Naive B cell (primary cell): ENCODE measurements around the gene ENO1. TPM values are rescaled to one million over a fixed set of nuclear protein-coding genes. Genes with fewer than 3 reads are reported as not detected.
"Not testable (repeated sequence)": the region's sequence is repeated elsewhere in the genome, so short reads cannot be mapped to it uniquely, and the experiment has no call there.

Source experiments
- ATAC-seq, 2 donors: fragments of 150-1000 bp; cut with Tn5 transposase; 2 replicates each; pipeline ENCODE4 v1.10.0; 2021; ENCODE audit warnings: low read depth in 2 of 2, mild to moderate bottlenecking in 2 of 2, moderate library complexity in 2 of 2
- DNase-seq: peaks from one replicate; pipeline ENCODE4 v3.0.0; 2022
- H3K27ac Mint-ChIP-seq, 6 donors: one replicate each; pipeline ENCODE4 v1.8.0; 2020 to 2022; ENCODE audit warnings: mild to moderate bottlenecking in 6 of 6, mixed read lengths in 6 of 6, moderate library complexity in 5 of 6, inconsistent platforms in 2 of 6
- H3K27me3 Mint-ChIP-seq, 3 donors: one replicate each; pipeline ENCODE4 v1.8.0; 2021 to 2022; ENCODE audit warnings: mixed read lengths in 3 of 3, mild to moderate bottlenecking in 1 of 3
- H3K36me3 Mint-ChIP-seq, 2 donors: one replicate each; pipeline ENCODE4 v1.8.0; 2020 to 2022; ENCODE audit warnings: mixed read lengths in 2 of 2, inconsistent platforms in 1 of 2, mild to moderate bottlenecking in 1 of 2
- H3K4me1 Mint-ChIP-seq, 3 donors: one replicate each; pipeline ENCODE4 v1.8.0; 2020 to 2022; ENCODE audit warnings: mixed read lengths in 3 of 3, inconsistent platforms in 1 of 3, mild to moderate bottlenecking in 1 of 3, moderate library complexity in 1 of 3
- H3K4me3 Mint-ChIP-seq, 8 donors: one replicate each; pipeline ENCODE4 v1.8.0; 2020 to 2022; ENCODE audit warnings: mild to moderate bottlenecking in 8 of 8, mixed read lengths in 8 of 8, moderate library complexity in 8 of 8, inconsistent platforms in 2 of 8
- H3K9me3 Mint-ChIP-seq, 7 donors: one replicate each; pipeline ENCODE4 v1.8.0; 2020 to 2022; ENCODE audit warnings: mixed read lengths in 7 of 7, mild to moderate bottlenecking in 5 of 7, inconsistent platforms in 2 of 7, moderate library complexity in 1 of 7
- polyA plus RNA-seq, 6 donors: library from polyadenylated mRNA; unstranded; fragments of 300-500 nt; fragmentation: Illumina TruSeq; gene quantifications; one replicate each; pipeline ENCODE4 v1.2.3, GENCODE V29; 2021; ENCODE audit warnings: low read depth in 6 of 6

The ENO1 gene
- 100 to 1,000 TPM; 543 to 921 (median 629) TPM for polyA plus RNA-seq

- Mint-ChIP-seq H3K27ac (peak within 1 kb of the TSS; percentile 93 to 99 (median 98)), H3K4me3 (peak within 1 kb of the TSS; percentile 88 to 98 (median 94)), H3K27me3 (no peaks in the 10 kb centered on the region), H3K4me1 (peaks cover 31 to 55% (median 46%) of the 10 kb centered on the region in 3 donors), H3K9me3 (no peaks in the 10 kb centered on the region), H3K36me3 (peaks cover 0 to 9% of the 10 kb centered on the region in 2 donors)
- no peak for ATAC-seq
- no peak for DNase-seq
Measured at GRCh38 chr1:8878448-8878697, at the start of gene ENO1. Gene ENO1, minus strand, starts transcription at chr1:8878686. Its CDS starts 3,778 bp downstream, at chr1:8874908.

GRCh38 chr1:8926707-8927694 is 48.5 kb upstream of the ENO1 start:
- no peak for DNase-seq
- H3K4me1 Mint-ChIP-seq: no peaks in the 10 kb centered on the region
- no peak for ATAC-seq

GRCh38 chr1:8925960-8926359 is 47.5 kb upstream of the ENO1 start:
- H3K27me3 Mint-ChIP-seq: peaks cover 0 to 14% (median 0%) of the 10 kb centered on the region in 3 donors
- H3K27ac Mint-ChIP-seq: no peak overlapping the region
- H3K4me1 Mint-ChIP-seq: no peaks in the 10 kb centered on the region
- DNase-seq: no peak
- no peak overlapping the region for H3K4me3 Mint-ChIP-seq
- no peaks in the 10 kb centered on the region for H3K9me3 Mint-ChIP-seq
- no peaks in the 10 kb centered on the region for H3K36me3 Mint-ChIP-seq
- ATAC-seq: no peak

More at GRCh38 chr1:8926707-8927694, 48.5 kb upstream of the ENO1 start:
- Mint-ChIP-seq H3K4me3 (no peak overlapping the region), H3K27me3 (peaks cover 0 to 5% (median 0%) of the 10 kb centered on the region in 3 donors), H3K27ac (no peak overlapping the region), H3K36me3 (no peaks in the 10 kb centered on the region), H3K9me3 (no peaks in the 10 kb centered on the region)

- Mint-ChIP-seq H3K9me3 (no peaks in the 10 kb centered on the region), H3K4me1 (no peaks in the 10 kb centered on the region), H3K27me3 (peaks cover 0 to 14% (median 0%) of the 10 kb centered on the region in 3 donors), H3K4me3 (no peak overlapping the region), H3K36me3 (no peaks in the 10 kb centered on the region), H3K27ac (no peak overlapping the region)
- DNase-seq (no peak), ATAC-seq (no peak)
Measured at GRCh38 chr1:8925406-8925805, 46.9 kb upstream of the ENO1 start.

GRCh38 chr1:8922962-8923361 is 44.5 kb upstream of the ENO1 start:
- Mint-ChIP-seq H3K27ac (no peak overlapping the region), H3K27me3 (peaks cover 0 to 14% (median 0%) of the 10 kb centered on the region in 3 donors), H3K36me3 (no peaks in the 10 kb centered on the region), H3K9me3 (no peaks in the 10 kb centered on the region), H3K4me1 (no peaks in the 10 kb centered on the region), H3K4me3 (no peak overlapping the region)
- DNase-seq (no peak), ATAC-seq (no peak)

GRCh38 chr1:8917536-8917935 is 39.0 kb upstream of the ENO1 start:
- H3K4me3 Mint-ChIP-seq, H3K27ac Mint-ChIP-seq: not testable (repeated sequence)

GRCh38 chr1:8915446-8915845 is 37.0 kb upstream of the ENO1 start:
- ATAC-seq (no peak), DNase-seq (no peak)
- H3K4me1 Mint-ChIP-seq: no peaks in the 10 kb centered on the region
- H3K27ac Mint-ChIP-seq: no peak overlapping the region
- peaks cover 0 to 2% of the 10 kb centered on the region in 2 donors for H3K36me3 Mint-ChIP-seq
- no peaks in the 10 kb centered on the region for H3K27me3 Mint-ChIP-seq
- H3K4me3 Mint-ChIP-seq: no peak overlapping the region
- peaks cover 0 to 3% (median 0%) of the 10 kb centered on the region in 7 donors for H3K9me3 Mint-ChIP-seq

More at GRCh38 chr1:8917536-8917935, 39.0 kb upstream of the ENO1 start:
- peaks cover 0 to 14% (median 0%) of the 10 kb centered on the region in 3 donors for H3K27me3 Mint-ChIP-seq
- DNase-seq, H3K36me3 Mint-ChIP-seq, H3K9me3 Mint-ChIP-seq, H3K4me1 Mint-ChIP-seq, ATAC-seq: not testable (repeated sequence)

GRCh38 chr1:8914466-8914865 is 36.0 kb upstream of the ENO1 start:
- no peak for ATAC-seq
- Mint-ChIP-seq H3K36me3 (peaks cover 0 to 8% of the 10 kb centered on the region in 2 donors), H3K27ac (no peak overlapping the region), H3K4me3 (no peak overlapping the region), H3K4me1 (no peaks in the 10 kb centered on the region), H3K9me3 (peaks cover 0 to 3% (median 0%) of the 10 kb centered on the region in 7 donors), H3K27me3 (no peaks in the 10 kb centered on the region)
- no peak for DNase-seq

GRCh38 chr1:8913457-8913856 is 35.0 kb upstream of the ENO1 start:
- H3K4me1 Mint-ChIP-seq: no peaks in the 10 kb centered on the region
- no peak overlapping the region for H3K27ac Mint-ChIP-seq
- DNase-seq: no peak
- peaks cover 0 to 3% (median 0%) of the 10 kb centered on the region in 7 donors for H3K9me3 Mint-ChIP-seq
- ATAC-seq: no peak
- H3K36me3 Mint-ChIP-seq: peaks cover 0 to 8% of the 10 kb centered on the region in 2 donors
- H3K27me3 Mint-ChIP-seq: no peaks in the 10 kb centered on the region
- H3K4me3 Mint-ChIP-seq: no peak overlapping the region

GRCh38 chr1:8911416-8912309 is 33.2 kb upstream of the ENO1 start:
- peaks cover 0 to 3% (median 0%) of the 10 kb centered on the region in 7 donors for H3K9me3 Mint-ChIP-seq
- no peak for ATAC-seq
- H3K4me3 Mint-ChIP-seq: no peak overlapping the region

GRCh38 chr1:8910914-8911313 is 32.4 kb upstream of the ENO1 start:
- no peaks in the 10 kb centered on the region for H3K27me3 Mint-ChIP-seq
- H3K27ac Mint-ChIP-seq: no peak overlapping the region
- H3K4me1 Mint-ChIP-seq: no peaks in the 10 kb centered on the region
- peaks cover 0 to 8% of the 10 kb centered on the region in 2 donors for H3K36me3 Mint-ChIP-seq
- peaks cover 0 to 3% (median 0%) of the 10 kb centered on the region in 7 donors for H3K9me3 Mint-ChIP-seq
- no peak for ATAC-seq
- DNase-seq: no peak
- H3K4me3 Mint-ChIP-seq: no peak overlapping the region

More at GRCh38 chr1:8911416-8912309, 33.2 kb upstream of the ENO1 start:
- no peaks in the 10 kb centered on the region for H3K4me1 Mint-ChIP-seq
- H3K36me3 Mint-ChIP-seq: peaks cover 0 to 8% of the 10 kb centered on the region in 2 donors
- no peak for DNase-seq
- no peaks in the 10 kb centered on the region for H3K27me3 Mint-ChIP-seq
- H3K27ac Mint-ChIP-seq: peak overlapping the region in 1 of 6 donors; percentile 24

- Mint-ChIP-seq H3K27ac (no peak overlapping the region), H3K9me3 (peaks cover 0 to 3% (median 0%) of the 10 kb centered on the region in 7 donors)
Measured at GRCh38 chr1:8910331-8910730, 31.8 kb upstream of the ENO1 start.

GRCh38 chr1:8908388-8909151 is 30.1 kb upstream of the ENO1 start:
- no peak for ATAC-seq
- peaks cover 0 to 3% (median 0%) of the 10 kb centered on the region in 7 donors for H3K9me3 Mint-ChIP-seq
- H3K4me3 Mint-ChIP-seq: no peak overlapping the region
- no peaks in the 10 kb centered on the region for H3K4me1 Mint-ChIP-seq
- H3K36me3 Mint-ChIP-seq: peaks cover 0 to 8% of the 10 kb centered on the region in 2 donors
- no peaks in the 10 kb centered on the region for H3K27me3 Mint-ChIP-seq
- no peak for DNase-seq
- peak overlapping the region in 1 of 6 donors; percentile 78 for H3K27ac Mint-ChIP-seq

More at GRCh38 chr1:8910331-8910730, 31.8 kb upstream of the ENO1 start:
- no peak overlapping the region for H3K4me3 Mint-ChIP-seq
- H3K4me1 Mint-ChIP-seq: no peaks in the 10 kb centered on the region
- peaks cover 0 to 8% of the 10 kb centered on the region in 2 donors for H3K36me3 Mint-ChIP-seq
- no peak for DNase-seq
- no peaks in the 10 kb centered on the region for H3K27me3 Mint-ChIP-seq
- no peak for ATAC-seq
